NCI-H748 (cell line): ENCODE results near the gene PPOX.

ENCODE experiments used
- DNase-seq: peaks from one replicate; lab custom pipeline; 2025; ENCODE audit not compliant: unreplicated experiment; lab: John Stamatoyannopoulos, UW

Gene PPOX

DNA sequence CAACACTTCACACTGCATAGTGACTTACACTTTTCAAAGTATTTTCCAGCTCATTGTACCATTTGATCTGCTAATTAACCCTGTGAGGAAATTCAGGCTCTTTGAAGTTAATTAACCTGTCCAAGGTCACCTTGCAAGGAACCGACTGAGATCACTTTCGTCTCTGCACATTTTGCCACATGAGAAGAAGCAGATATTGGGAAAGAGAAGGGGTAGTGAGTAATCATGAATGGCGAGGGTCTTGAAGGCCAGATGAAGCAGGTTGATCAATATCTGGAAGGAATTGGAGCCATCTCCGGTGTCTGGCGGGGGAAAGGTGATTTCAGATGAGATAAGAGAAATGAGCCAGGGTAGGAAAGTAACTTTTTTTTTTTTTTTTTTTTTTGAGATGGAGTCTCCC is 53.8 kb downstream of the PPOX start:
- no peak for DNase-seq
